ENCODE measurements around the gene PRPF18. TPM values are rescaled to one million over a fixed set of nuclear protein-coding genes. Genes with fewer than 3 reads are reported as not detected.

PRPF18 gene
- total RNA-seq = 40.8 and 43.1 TPM in 2 replicates

GRCh38 chr10:13586676-13587355 is at the start of gene PRPF18:
Gene PRPF18 (plus strand): TSS chr10:13586965. CDS start chr10:13587087, 122 bp downstream.

Other genes starting within 250 kb of the PRPF18 start
- 20.0 and 36.4 TPM in 2 replicates for gene SEPHS1, start 238.7 kb upstream of the PRPF18 start, total RNA-seq
- 0.58 and 2.3 TPM in 2 replicates for gene BEND7, start 58.0 kb upstream of the PRPF18 start, total RNA-seq